CD4-positive, alpha-beta T cell treated with Interleukin-15 for 1 hour (primary cell): ENCODE measurements around the gene PLGRKT.
"Not testable (repeated sequence)": the region's sequence is repeated elsewhere in the genome, so short reads cannot be mapped to it uniquely, and the experiment has no call there.

ENCODE experiments used
- DNase-seq: peaks from one replicate; pipeline ENCODE4 v3.0.0-alpha.2; 2020

PLGRKT gene

GRCh38 chr9:5437254-5438216 lies at the start of gene PLGRKT:
Gene PLGRKT, minus strand, starts transcription at chr9:5437925. Its CDS starts 5,948 bp downstream, at chr9:5431977.
- DNase-seq, result peak; percentile 92

GRCh38 chr9:5486988-5487387 lies 49.3 kb upstream of the PLGRKT start:
- no peak for DNase-seq

GRCh38 chr9:5485378-5486085 lies 47.8 kb upstream of the PLGRKT start:
- no peak for DNase-seq

- no peak for DNase-seq
Observed at GRCh38 chr9:5483306-5483705, 45.6 kb upstream of the PLGRKT start.

- no peak for DNase-seq
Observed at GRCh38 chr9:5482194-5482593, 44.5 kb upstream of the PLGRKT start.

GRCh38 chr9:5481322-5482040 lies 43.8 kb upstream of the PLGRKT start:
- DNase-seq, result no peak

- DNase-seq, result no peak
Observed at GRCh38 chr9:5480919-5481318, 43.2 kb upstream of the PLGRKT start.

GRCh38 chr9:5479994-5480694 lies 42.4 kb upstream of the PLGRKT start:
- DNase-seq, result no peak

- DNase-seq, result no peak
Observed at GRCh38 chr9:5478206-5478605, 40.5 kb upstream of the PLGRKT start.

- not testable (repeated sequence) for DNase-seq
Observed at GRCh38 chr9:5475611-5476010, 37.9 kb upstream of the PLGRKT start.

GRCh38 chr9:5470816-5471215 lies 33.1 kb upstream of the PLGRKT start:
- no peak for DNase-seq

GRCh38 chr9:5470122-5470521 lies 32.4 kb upstream of the PLGRKT start:
- no peak for DNase-seq

GRCh38 chr9:5468850-5469249 lies 31.1 kb upstream of the PLGRKT start:
- no peak for DNase-seq

- no peak for DNase-seq
Observed at GRCh38 chr9:5466766-5467165, 29.0 kb upstream of the PLGRKT start.

GRCh38 chr9:5466005-5466404 lies 28.3 kb upstream of the PLGRKT start:
- no peak for DNase-seq

GRCh38 chr9:5464831-5465330 lies 27.2 kb upstream of the PLGRKT start:
- DNase-seq, result not testable (repeated sequence)

- no peak for DNase-seq
Observed at GRCh38 chr9:5460157-5460556, 22.4 kb upstream of the PLGRKT start.

- DNase-seq, result peak; percentile 21
Observed at GRCh38 chr9:5459289-5459829, 21.6 kb upstream of the PLGRKT start.

- DNase-seq, result no peak
Observed at GRCh38 chr9:5455181-5455580, 17.5 kb upstream of the PLGRKT start.

GRCh38 chr9:5453673-5454072 lies 15.9 kb upstream of the PLGRKT start:
- no peak for DNase-seq

- no peak for DNase-seq
Observed at GRCh38 chr9:5453004-5453403, 15.3 kb upstream of the PLGRKT start.

GRCh38 chr9:5452286-5452609 lies 14.5 kb upstream of the PLGRKT start:
- no peak for DNase-seq
